CD14-positive monocyte (primary cell): ENCODE results near the gene KCNG2. TPM values are rescaled to one million over a fixed set of nuclear protein-coding genes. Genes with fewer than 3 reads are reported as not detected.
A peak's percentile ranks its signal among the peaks of the same experiment; 100 is the strongest.

Experiments used
- DNase-seq, 3 donors: peaks; one replicate each; pipeline ENCODE4 v3.0.0-alpha.2; 2011 to 2022
- H2AFZ ChIP-seq: 2 replicates; pipeline ENCODE4 v1.6.0; 2012; ENCODE audit warnings: mild to moderate bottlenecking, low read depth, low read length, inconsistent platforms; ENCODE audit not compliant: insufficient read depth, poor library complexity, severe bottlenecking
- H3K27ac ChIP-seq, 2 donors: 1 replicate in 1 of 2; 2 replicates in 1 of 2; pipeline ENCODE4 v1.5.1; 2012 to 2013; ENCODE audit warnings: low read length in 2 of 2, control low read depth in 1 of 2, inconsistent platforms in 1 of 2, low read depth in 1 of 2, mild to moderate bottlenecking in 1 of 2
- H3K27me3 ChIP-seq, 2 donors: one replicate each; pipeline versions ENCODE4 v1.6.0 to v1.6.1; 2011 to 2013; ENCODE audit warnings: low read length in 2 of 2; ENCODE audit not compliant: control insufficient read depth in 2 of 2, insufficient read depth in 2 of 2
- H3K36me3 ChIP-seq, 2 donors: replicated peaks in 1 of 2; 1 replicate in 1 of 2; 2 replicates in 1 of 2; pipeline versions ENCODE4 v1.5.1 to v1.6.1; 2012 to 2013; ENCODE audit warnings: low read length in 2 of 2, control low read depth in 1 of 2, inconsistent platforms in 1 of 2, mild to moderate bottlenecking in 1 of 2; ENCODE audit not compliant: insufficient read depth in 2 of 2, control insufficient read depth in 1 of 2
- H3K4me1 ChIP-seq, 2 donors: 1 replicate in 1 of 2; 2 replicates in 1 of 2; pipeline versions ENCODE4 v1.5.1 to v1.6.1; 2012 to 2013; ENCODE audit warnings: low read length in 2 of 2, control low read depth in 1 of 2, inconsistent platforms in 1 of 2, mild to moderate bottlenecking in 1 of 2, moderate library complexity in 1 of 2; ENCODE audit not compliant: insufficient read depth in 2 of 2, control insufficient read depth in 1 of 2
- H3K4me2 ChIP-seq: replicated peaks from 2 replicates; pipeline ENCODE3; 2012; ENCODE audit warnings: low read length, moderate library complexity, mild to moderate bottlenecking; ENCODE audit not compliant: poor library complexity, severe bottlenecking; ENCODE audit errors: extremely low read depth
- H3K4me3 ChIP-seq, 3 experiments: fragments of 200-600 bp in 1 of 3; sonication (generic) in 1 of 3; replicated peaks in 1 of 3; 1 replicate in 2 of 3; 2 replicates in 1 of 3; pipeline ENCODE4 v1.5.1; 2011 to 2013; ENCODE audit warnings: low read length in 3 of 3, mild to moderate bottlenecking in 3 of 3, control low read depth in 2 of 3, low read depth in 2 of 3, inconsistent platforms in 1 of 3, moderate library complexity in 1 of 3
- H3K79me2 ChIP-seq: 2 replicates; pipeline ENCODE4 v1.6.0; 2012; ENCODE audit warnings: mild to moderate bottlenecking, control low read depth, inconsistent platforms, low read length, moderate library complexity; ENCODE audit not compliant: insufficient read depth
- H3K9ac ChIP-seq: 2 replicates; pipeline ENCODE4 v1.6.0; 2017; ENCODE audit warnings: low read length, mild to moderate bottlenecking; ENCODE audit not compliant: insufficient read depth, poor library complexity, severe bottlenecking
- H3K9me3 ChIP-seq, 2 donors: replicated peaks in 1 of 2; 1 replicate in 1 of 2; 2 replicates in 1 of 2; pipeline versions ENCODE4 v1.5.1 to v1.6.1; 2012 to 2013; ENCODE audit warnings: low read length in 2 of 2, control low read depth in 1 of 2; ENCODE audit not compliant: control insufficient read depth in 1 of 2, insufficient read depth in 1 of 2
- H4K20me1 ChIP-seq: 2 replicates; pipeline ENCODE4 v1.6.0; 2012; ENCODE audit warnings: mild to moderate bottlenecking, low read length, control low read depth, moderate library complexity; ENCODE audit not compliant: insufficient read depth
- H3K27ac Mint-ChIP-seq, 7 donors: one replicate each; pipeline ENCODE4 v1.8.0; 2020; ENCODE audit warnings: mild to moderate bottlenecking in 7 of 7, mixed read lengths in 7 of 7, moderate library complexity in 6 of 7, inconsistent platforms in 2 of 7
- H3K27me3 Mint-ChIP-seq, 3 donors: one replicate each; pipeline ENCODE4 v1.8.0; 2021 to 2022; ENCODE audit warnings: low read depth in 3 of 3, mild to moderate bottlenecking in 3 of 3, mixed read lengths in 3 of 3, moderate library complexity in 3 of 3, inconsistent platforms in 1 of 3
- H3K36me3 Mint-ChIP-seq, 2 donors: one replicate each; pipeline ENCODE4 v1.8.0; 2020; ENCODE audit warnings: mixed read lengths in 2 of 2, inconsistent platforms in 1 of 2, mild to moderate bottlenecking in 1 of 2
- H3K4me1 Mint-ChIP-seq: one replicate; pipeline ENCODE4 v1.8.0; 2020; ENCODE audit warnings: mild to moderate bottlenecking, mixed read lengths
- H3K4me3 Mint-ChIP-seq, 2 donors: one replicate each; pipeline ENCODE4 v1.8.0; 2020; ENCODE audit warnings: mild to moderate bottlenecking in 2 of 2, mixed read lengths in 2 of 2, moderate library complexity in 1 of 2
- H3K9me3 Mint-ChIP-seq, 7 donors: one replicate each; pipeline ENCODE4 v1.8.0; 2020 to 2022; ENCODE audit warnings: mixed read lengths in 7 of 7, mild to moderate bottlenecking in 6 of 7, moderate library complexity in 6 of 7, inconsistent platforms in 2 of 7
- WGBS: methylation state at CpG from one replicate; pipeline ENCODE4 v1.1.5; 2013; ENCODE audit warnings: missing lambda C conversion rate; ENCODE audit not compliant: insufficient coverage; 5-methylcytosine and 5-hydroxymethylcytosine counted together
- intact Hi-C, 2 donors: fragments of 100-400 bp; cut with micrococcal nuclease; formaldehyde crosslinking; loops; one replicate each; pipeline versions ENCODE4 v1.15.0 to v1.15.1; 2023
- polyA plus RNA-seq, 3 donors: library from polyadenylated mRNA; depleted of rRNA in 1 of 3; unstranded in 2 of 3; stranded (reverse) in 1 of 3; fragments of 300-500 nt in 2 of 3; fragments of >200 nt in 1 of 3; fragmentation: Illumina TruSeq in 2 of 3; gene quantifications; 1 replicate in 2 of 3; 2 replicates in 1 of 3; pipeline ENCODE4 v1.2.3, GENCODE V29; 2012 to 2021
- TF ChIP-seq, protein P1 (sequence below): fragments of 200-600 bp; IDR thresholded peaks from one replicate; pipeline ENCODE4 v1.8.0; 2022; ENCODE audit warnings: antibody characterized with exemption, mild to moderate bottlenecking

The KCNG2 gene
- polyA plus RNA-seq, 3 donors: 0.04 TPM; not detected in 2

DNA sequence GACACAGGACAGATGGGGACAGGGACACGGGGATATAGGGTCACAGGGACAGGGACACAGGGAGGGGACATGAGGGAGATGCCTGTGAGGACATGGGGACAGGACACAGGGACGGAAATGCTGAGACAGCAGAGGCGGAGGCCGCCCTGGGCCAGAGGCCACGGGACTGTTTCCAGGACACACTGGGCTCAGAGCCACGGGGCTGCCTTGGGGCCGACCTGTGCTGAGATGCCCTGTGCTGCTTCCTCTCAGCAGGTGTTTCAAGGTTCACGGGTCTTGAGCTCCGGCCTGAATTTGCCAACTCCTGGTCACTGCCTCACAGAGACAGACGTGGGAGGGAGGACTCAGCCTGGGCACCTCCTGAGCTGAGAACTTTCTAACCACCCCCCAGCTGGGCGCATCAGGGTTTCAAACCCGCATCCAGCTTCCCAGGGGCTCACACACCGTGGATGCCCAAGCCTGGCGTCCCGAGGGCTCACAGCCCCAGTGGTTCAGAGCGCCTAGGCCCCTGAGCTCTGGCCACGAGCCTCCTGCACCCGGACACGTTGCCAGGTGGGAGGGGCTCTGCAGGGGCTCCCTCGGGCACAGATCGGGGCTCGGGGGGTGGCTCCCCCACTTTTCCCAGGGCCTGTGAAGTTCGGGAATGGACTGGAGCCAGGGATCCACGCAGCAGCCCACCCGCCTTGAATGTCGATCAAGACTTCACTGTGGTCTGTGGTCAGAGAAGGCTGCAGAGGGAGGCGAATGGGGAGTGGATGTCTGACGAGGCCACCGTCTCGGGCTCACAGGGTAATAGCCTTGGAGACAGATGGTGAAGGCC, 89.7 kb downstream of the KCNG2 start:
- Histone ChIP-seq H2AFZ (no peak overlapping the region), H3K27ac (no peak overlapping the region), H3K79me2 (no peaks in the 10 kb centered on the region), H4K20me1 (no peaks in the 10 kb centered on the region), H3K4me1 (no peaks in the 10 kb centered on the region), H3K36me3 (no peaks in the 10 kb centered on the region), H3K4me3 (no peak overlapping the region), H3K9ac (no peak overlapping the region), H3K9me3 (peaks cover 75 to 85% of the 10 kb centered on the region in 2 donors), H3K27me3 (no peaks in the 10 kb centered on the region), H3K4me2 (no peak overlapping the region)
- intact Hi-C loops: no loop called here
- Mint-ChIP-seq H3K4me1 (no peaks in the 10 kb centered on the region), H3K27ac (no peak overlapping the region), H3K4me3 (no peak overlapping the region), H3K27me3 (peaks cover 0 to 4% (median 0%) of the 10 kb centered on the region in 3 donors), H3K36me3 (no peaks in the 10 kb centered on the region), H3K9me3 (peaks cover 57 to 80% (median 79%) of the 10 kb centered on the region in 7 donors)
- TF ChIP-seq, protein P1, sequence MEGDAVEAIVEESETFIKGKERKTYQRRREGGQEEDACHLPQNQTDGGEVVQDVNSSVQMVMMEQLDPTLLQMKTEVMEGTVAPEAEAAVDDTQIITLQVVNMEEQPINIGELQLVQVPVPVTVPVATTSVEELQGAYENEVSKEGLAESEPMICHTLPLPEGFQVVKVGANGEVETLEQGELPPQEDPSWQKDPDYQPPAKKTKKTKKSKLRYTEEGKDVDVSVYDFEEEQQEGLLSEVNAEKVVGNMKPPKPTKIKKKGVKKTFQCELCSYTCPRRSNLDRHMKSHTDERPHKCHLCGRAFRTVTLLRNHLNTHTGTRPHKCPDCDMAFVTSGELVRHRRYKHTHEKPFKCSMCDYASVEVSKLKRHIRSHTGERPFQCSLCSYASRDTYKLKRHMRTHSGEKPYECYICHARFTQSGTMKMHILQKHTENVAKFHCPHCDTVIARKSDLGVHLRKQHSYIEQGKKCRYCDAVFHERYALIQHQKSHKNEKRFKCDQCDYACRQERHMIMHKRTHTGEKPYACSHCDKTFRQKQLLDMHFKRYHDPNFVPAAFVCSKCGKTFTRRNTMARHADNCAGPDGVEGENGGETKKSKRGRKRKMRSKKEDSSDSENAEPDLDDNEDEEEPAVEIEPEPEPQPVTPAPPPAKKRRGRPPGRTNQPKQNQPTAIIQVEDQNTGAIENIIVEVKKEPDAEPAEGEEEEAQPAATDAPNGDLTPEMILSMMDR: no peak
- WGBS: 96% methylated on average over 27 of the region's 30 CpGs
- DNase-seq: no peak

DNA sequence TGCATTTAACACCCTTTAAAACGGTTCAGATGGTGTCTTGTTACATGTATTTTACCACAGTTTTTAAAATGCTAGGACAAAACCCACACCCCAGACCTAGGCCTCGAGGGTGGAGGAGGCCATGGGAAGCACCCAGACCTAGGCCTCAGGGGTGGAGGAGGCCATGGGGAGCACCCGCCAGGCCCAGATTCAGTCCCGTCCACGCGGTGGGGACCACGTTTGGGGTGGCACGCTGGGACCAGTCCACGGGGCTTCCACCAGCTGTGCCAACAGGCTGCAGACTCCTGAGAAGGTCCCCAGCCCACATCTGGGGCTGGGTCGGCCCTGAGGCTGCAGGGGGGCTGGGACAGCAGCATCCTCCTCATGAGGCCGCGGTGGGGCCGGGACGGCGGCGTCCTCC, 90.3 kb downstream of the KCNG2 start:
- H2AFZ ChIP-seq: no peak overlapping the region

More for the DNA sequence above, 90.3 kb downstream of the KCNG2 start:
- Histone ChIP-seq H3K4me3 (peak overlapping the region in 1 of 3 experiments; percentile 3), H4K20me1 (no peaks in the 10 kb centered on the region), H3K4me2 (no peak overlapping the region), H3K9ac (no peak overlapping the region), H3K79me2 (no peaks in the 10 kb centered on the region), H3K4me1 (no peaks in the 10 kb centered on the region), H3K27ac (no peak overlapping the region), H3K27me3 (no peaks in the 10 kb centered on the region), H3K9me3 (peaks cover 70 to 88% of the 10 kb centered on the region in 2 donors), H3K36me3 (no peaks in the 10 kb centered on the region)
- WGBS: 94% methylated on average over 10 of the region's 16 CpGs
- Mint-ChIP-seq H3K9me3 (peaks cover 59 to 84% (median 81%) of the 10 kb centered on the region in 7 donors), H3K4me1 (no peaks in the 10 kb centered on the region), H3K4me3 (no peak overlapping the region), H3K36me3 (no peaks in the 10 kb centered on the region), H3K27me3 (peaks cover 0 to 4% (median 0%) of the 10 kb centered on the region in 3 donors), H3K27ac (no peak overlapping the region)
- DNase-seq: no peak
- TF ChIP-seq, protein P1: no peak
- intact Hi-C loops: no loop called here
